ENCODE results near the gene MINK1. TPM values are rescaled to one million over a fixed set of nuclear protein-coding genes. Genes with fewer than 3 reads are reported as not detected.

MINK1 gene
- total RNA-seq, 4 donors from 2014 or later = 111 to 278 (median 223) TPM

DNA sequence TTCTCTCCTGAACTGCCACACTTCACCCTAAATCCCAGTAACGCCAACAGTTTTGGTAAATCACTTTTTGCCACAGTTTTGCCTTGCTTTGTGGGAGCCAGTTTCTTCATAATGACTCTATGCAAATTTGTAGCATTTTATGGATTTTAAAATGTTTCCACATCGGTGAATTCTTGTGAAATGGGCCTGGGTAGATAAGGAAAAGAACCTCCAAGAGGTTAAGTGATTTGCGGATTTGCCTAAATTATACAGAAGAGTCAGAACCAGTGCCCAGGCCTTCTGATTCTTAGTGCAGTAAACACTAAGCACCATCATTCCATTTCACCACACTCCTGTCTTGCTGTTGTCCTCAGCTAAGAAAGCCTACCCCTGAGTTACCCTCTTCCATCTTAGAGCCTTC is 17.9 kb downstream of the MINK1 start:
- H3K4me1 ChIP-seq = peaks cover 0 to 32% (median 0%) of the 10 kb centered on the region in 4 donors
- TF ChIP-seq, protein P1, sequence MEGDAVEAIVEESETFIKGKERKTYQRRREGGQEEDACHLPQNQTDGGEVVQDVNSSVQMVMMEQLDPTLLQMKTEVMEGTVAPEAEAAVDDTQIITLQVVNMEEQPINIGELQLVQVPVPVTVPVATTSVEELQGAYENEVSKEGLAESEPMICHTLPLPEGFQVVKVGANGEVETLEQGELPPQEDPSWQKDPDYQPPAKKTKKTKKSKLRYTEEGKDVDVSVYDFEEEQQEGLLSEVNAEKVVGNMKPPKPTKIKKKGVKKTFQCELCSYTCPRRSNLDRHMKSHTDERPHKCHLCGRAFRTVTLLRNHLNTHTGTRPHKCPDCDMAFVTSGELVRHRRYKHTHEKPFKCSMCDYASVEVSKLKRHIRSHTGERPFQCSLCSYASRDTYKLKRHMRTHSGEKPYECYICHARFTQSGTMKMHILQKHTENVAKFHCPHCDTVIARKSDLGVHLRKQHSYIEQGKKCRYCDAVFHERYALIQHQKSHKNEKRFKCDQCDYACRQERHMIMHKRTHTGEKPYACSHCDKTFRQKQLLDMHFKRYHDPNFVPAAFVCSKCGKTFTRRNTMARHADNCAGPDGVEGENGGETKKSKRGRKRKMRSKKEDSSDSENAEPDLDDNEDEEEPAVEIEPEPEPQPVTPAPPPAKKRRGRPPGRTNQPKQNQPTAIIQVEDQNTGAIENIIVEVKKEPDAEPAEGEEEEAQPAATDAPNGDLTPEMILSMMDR (IDR thresholded peaks at IDR 0.05) = no peak
- TF ChIP-seq POLR2A (IDR thresholded peaks at IDR 0.05) = no peak
- peaks cover 0 to 4% (median 0%) of the 10 kb centered on the region in 3 donors for H3K36me3 ChIP-seq
- no peaks in the 10 kb centered on the region for H3K27me3 ChIP-seq
- H3K27ac ChIP-seq = peak overlapping the region in 1 of 4 donors; percentile 30
- no peaks in the 10 kb centered on the region for H3K9me3 ChIP-seq
- DNase-seq = no peak
- H3K4me3 ChIP-seq = no peak overlapping the region

GRCh38 chr17:4852567-4853207 is 19.5 kb downstream of the MINK1 start:
- Histone ChIP-seq H3K27ac (peak overlapping the region in 1 of 4 donors; percentile 10), H3K4me1 (peaks cover 0 to 34% (median 0%) of the 10 kb centered on the region in 4 donors), H3K9me3 (no peaks in the 10 kb centered on the region), H3K27me3 (no peaks in the 10 kb centered on the region), H3K36me3 (peaks cover 0 to 4% (median 0%) of the 10 kb centered on the region in 3 donors), H3K4me3 (no peak overlapping the region)
- DNase-seq = no peak
- TF ChIP-seq, protein P1 (IDR thresholded peaks at IDR 0.05) = no peak
- no peak for TF ChIP-seq POLR2A (IDR thresholded peaks at IDR 0.05)

GRCh38 chr17:4853208-4853671 is 20.1 kb downstream of the MINK1 start:
- peaks cover 0 to 39% (median 0%) of the 10 kb centered on the region in 4 donors for H3K4me1 ChIP-seq
- H3K27me3 ChIP-seq = no peaks in the 10 kb centered on the region
- H3K4me3 ChIP-seq = no peak overlapping the region
- no peak for TF ChIP-seq POLR2A (IDR thresholded peaks at IDR 0.05)
- TF ChIP-seq, protein P1 (IDR thresholded peaks at IDR 0.05) = no peak
- H3K27ac ChIP-seq = no peak overlapping the region
- no peaks in the 10 kb centered on the region for H3K9me3 ChIP-seq
- DNase-seq = no peak
- peaks cover 0 to 4% (median 0%) of the 10 kb centered on the region in 3 donors for H3K36me3 ChIP-seq

GRCh38 chr17:4854111-4854681 is 21.1 kb downstream of the MINK1 start:
- H3K36me3 ChIP-seq = peaks cover 0 to 4% (median 0%) of the 10 kb centered on the region in 3 donors
- H3K4me3 ChIP-seq = no peak overlapping the region
- no peak overlapping the region for H3K27ac ChIP-seq
- no peaks in the 10 kb centered on the region for H3K9me3 ChIP-seq
- TF ChIP-seq POLR2A (IDR thresholded peaks at IDR 0.05) = no peak
- TF ChIP-seq, protein P1 (IDR thresholded peaks at IDR 0.05) = no peak
- DNase-seq = no peak
- H3K4me1 ChIP-seq = peaks cover 0 to 48% (median 0%) of the 10 kb centered on the region in 4 donors
- H3K27me3 ChIP-seq = no peaks in the 10 kb centered on the region

DNA sequence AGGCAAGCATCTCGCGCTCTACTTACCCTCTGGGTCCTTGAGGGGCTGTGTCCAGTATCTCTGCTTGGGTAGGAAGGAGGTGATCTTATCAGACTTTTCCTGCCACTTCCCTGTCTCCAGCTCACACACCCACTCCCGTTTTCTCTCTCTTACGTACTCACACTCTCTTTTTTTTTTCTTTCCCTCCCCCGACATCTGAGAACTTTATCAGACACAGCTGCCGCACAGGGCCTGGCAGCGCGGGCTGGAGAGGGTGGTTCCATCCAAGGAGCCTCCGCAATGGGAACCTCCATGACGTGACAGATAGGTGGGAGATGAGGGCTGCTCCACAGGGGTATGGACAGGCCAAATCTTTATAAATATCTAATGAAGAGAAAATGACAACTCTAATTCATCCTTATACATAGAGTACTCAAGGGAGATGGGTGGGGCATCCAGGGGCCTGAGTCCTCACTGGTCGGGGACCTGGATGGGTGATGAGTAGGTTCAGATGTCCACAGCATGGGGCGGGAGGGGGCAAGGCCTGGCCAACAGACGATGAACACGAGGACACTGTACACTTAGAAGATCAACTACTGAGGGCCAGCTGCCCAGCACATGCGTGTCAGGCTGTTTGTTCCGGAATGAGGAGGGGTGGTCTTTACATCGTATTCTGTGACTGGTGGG is 23.3 kb downstream of the MINK1 start:
- no peak for TF ChIP-seq POLR2A (IDR thresholded peaks at IDR 0.05)
- TF ChIP-seq, protein P1 (IDR thresholded peaks at IDR 0.05) = no peak
- no peaks in the 10 kb centered on the region for H3K9me3 ChIP-seq
- H3K4me3 ChIP-seq = no peak overlapping the region
- DNase-seq = no peak
- peaks cover 0 to 26% (median 0%) of the 10 kb centered on the region in 4 donors for H3K4me1 ChIP-seq
- H3K27me3 ChIP-seq = no peaks in the 10 kb centered on the region
- peaks cover 0 to 9% (median 0%) of the 10 kb centered on the region in 3 donors for H3K36me3 ChIP-seq
- no peak overlapping the region for H3K27ac ChIP-seq

Data from Peyer's patch (tissue), 4 donors.